ENCODE results near the gene SPTY2D1.
"Not testable (repeated sequence)": the region's sequence is repeated elsewhere in the genome, so short reads cannot be mapped to it uniquely, and the experiment has no call there.

The SPTY2D1 gene
- 46.1 to 85.2 (median 63.0) reads per million in 17 experiments for total RNA-seq

- peak; percentile 99 to 100 (median 99) for DNase-seq
Measured at GRCh38 chr11:18634140-18635032, at the start of gene SPTY2D1. Gene SPTY2D1 (minus strand): TSS chr11:18634342. CDS start chr11:18634257, 85 bp downstream.

GRCh38 chr11:18682466-18682865, 48.3 kb upstream of the SPTY2D1 start:
- no peak for DNase-seq

GRCh38 chr11:18681949-18682348, 47.8 kb upstream of the SPTY2D1 start:
- DNase-seq: not testable (repeated sequence)

- no peak for DNase-seq
Measured at GRCh38 chr11:18677560-18677959, 43.4 kb upstream of the SPTY2D1 start.

GRCh38 chr11:18676803-18677202, 42.7 kb upstream of the SPTY2D1 start:
- DNase-seq: no peak

- peak in 2 of 4 experiments; percentile 33 to 36 for DNase-seq
Measured at GRCh38 chr11:18672209-18672608, 38.1 kb upstream of the SPTY2D1 start.

- no peak for DNase-seq
Measured at GRCh38 chr11:18671246-18671645, 37.1 kb upstream of the SPTY2D1 start.

GRCh38 chr11:18669711-18670110, 35.6 kb upstream of the SPTY2D1 start:
- peak in 1 of 4 experiments; percentile 13 for DNase-seq

GRCh38 chr11:18669219-18669596, 35.1 kb upstream of the SPTY2D1 start:
- peak in 3 of 4 experiments; percentile 27 to 38 (median 27) for DNase-seq

GRCh38 chr11:18668131-18668530, 34.0 kb upstream of the SPTY2D1 start:
- no peak for DNase-seq

- DNase-seq: not testable (repeated sequence)
Measured at GRCh38 chr11:18665353-18665872, 31.3 kb upstream of the SPTY2D1 start.

GRCh38 chr11:18657673-18658072, 23.5 kb upstream of the SPTY2D1 start:
- no peak for DNase-seq

- DNase-seq: peak; percentile 78 to 86 (median 80)
Measured at GRCh38 chr11:18650859-18651557, 16.9 kb upstream of the SPTY2D1 start.

GRCh38 chr11:18650353-18650752, 16.2 kb upstream of the SPTY2D1 start:
- DNase-seq: no peak

GRCh38 chr11:18643034-18643433, 8.9 kb upstream of the SPTY2D1 start:
- not testable (repeated sequence) for DNase-seq

- DNase-seq: no peak
Measured at GRCh38 chr11:18641677-18642076, 7.5 kb upstream of the SPTY2D1 start.

GRCh38 chr11:18633256-18634139, 644 bp downstream of the SPTY2D1 start:
- peak in 1 of 4 experiments; percentile 13 for DNase-seq

- DNase-seq: no peak
Measured at GRCh38 chr11:18632841-18633240, 1.3 kb downstream of the SPTY2D1 start.

GRCh38 chr11:18624161-18624560, 10.0 kb downstream of the SPTY2D1 start:
- DNase-seq: no peak

- DNase-seq: no peak
Measured at GRCh38 chr11:18623707-18624106, 10.4 kb downstream of the SPTY2D1 start.

- DNase-seq: no peak
Measured at GRCh38 chr11:18618342-18619025, 15.7 kb downstream of the SPTY2D1 start.

Data from suppressor macrophage (primary cell).